PC-9 (cell line): ENCODE data around the gene TSPAN17. TPM values are rescaled to one million over a fixed set of nuclear protein-coding genes. Genes with fewer than 3 reads are reported as not detected.

Source experiments
- BruUV-seq: library from RNA; stranded (reverse); fragments of 400-500 nt; replicated peaks from 2 replicates; lab custom pipeline; 2021; lab: Mats Ljungman, UMichigan
- CTCF ChIA-PET: fragments of 300-600 bp; sonication (Branson Sonifier 250); formaldehyde crosslinking; loops from one replicate; lab custom pipeline; 2022; ENCODE audit warnings: antibody characterized with exemption; lab: Charles Lee
- POLR2A ChIA-PET: fragments of 300-600 bp; sonication (Branson Sonifier 250); formaldehyde crosslinking; loops from one replicate; lab custom pipeline; 2022; ENCODE audit warnings: antibody characterized with exemption; ENCODE audit not compliant: unreplicated experiment; lab: Charles Lee
- DNase-seq, 2 experiments: peaks; one replicate each; pipeline versions ENCODE4 v3.0.0 to v3.0.0-alpha.2; 2015 to 2022; ENCODE audit warnings: mixed read lengths in 1 of 2
- H2AFZ ChIP-seq: fragments of 200-600 bp; sonication (generic); 2 replicates; pipeline ENCODE4 v1.8.1; 2017; ENCODE audit warnings: antibody characterized with exemption
- H3F3A ChIP-seq: fragments of 200-600 bp; sonication (generic); 2 replicates; pipeline ENCODE4 v1.8.1; 2017; ENCODE audit warnings: antibody characterized with exemption, mild to moderate bottlenecking, low read depth; ENCODE audit not compliant: insufficient read depth
- H3K27ac ChIP-seq: fragments of 200-600 bp; sonication (generic); 2 replicates; pipeline ENCODE4 v1.6.1; 2016; ENCODE audit warnings: mixed run types
- H3K27me3 ChIP-seq: fragments of 200-600 bp; sonication (generic); 2 replicates; pipeline ENCODE4 v1.6.1; 2016; ENCODE audit warnings: low read depth, mixed run types; ENCODE audit not compliant: insufficient read depth
- H3K36me3 ChIP-seq: fragments of 200-600 bp; sonication (generic); 2 replicates; pipeline ENCODE4 v1.6.1; 2016; ENCODE audit warnings: low read depth, mixed run types
- H3K4me1 ChIP-seq: fragments of 200-600 bp; sonication (generic); replicated peaks from 2 replicates; pipeline ENCODE4 v1.6.1; 2016; ENCODE audit warnings: mixed run types; ENCODE audit not compliant: insufficient read depth
- H3K4me2 ChIP-seq: fragments of 200-600 bp; sonication (generic); 2 replicates; pipeline ENCODE4 v1.6.1; 2017; ENCODE audit warnings: mixed run types
- H3K4me3 ChIP-seq: fragments of 200-600 bp; sonication (generic); 2 replicates; pipeline ENCODE4 v1.6.1; 2016; ENCODE audit warnings: mixed run types
- H3K79me2 ChIP-seq: fragments of 200-600 bp; sonication (generic); 2 replicates; pipeline ENCODE4 v1.6.1; 2017; ENCODE audit warnings: low read depth, mixed run types
- H3K9me2 ChIP-seq: fragments of 200-600 bp; sonication (generic); 2 replicates; pipeline ENCODE4 v1.8.1; 2017; ENCODE audit warnings: mild to moderate bottlenecking; ENCODE audit not compliant: insufficient read depth
- H3K9me3 ChIP-seq: fragments of 200-600 bp; sonication (generic); 2 replicates; pipeline ENCODE4 v1.8.1; 2016; ENCODE audit warnings: low read depth; ENCODE audit not compliant: insufficient read depth
- H4K20me1 ChIP-seq: fragments of 200-600 bp; sonication (generic); 2 replicates; pipeline ENCODE4 v1.8.1; 2017; ENCODE audit not compliant: insufficient read depth
- EZH2 ChIP-seq: fragments of 200-600 bp; sonication (generic); IDR thresholded peaks from 2 replicates; pipeline ENCODE4 v1.8.0; 2017; ENCODE audit warnings: antibody characterized with exemption, low read depth
- intact Hi-C: fragments of 100-400 bp; cut with micrococcal nuclease; formaldehyde crosslinking; loops from one replicate; pipeline ENCODE4 v1.10.0; 2022; ENCODE audit not compliant: unreplicated experiment
- total RNA-seq: library from RNA; stranded (reverse); gene quantifications from 2 replicates; pipeline ENCODE4 v1.2.3, GENCODE V29; 2021
- TF ChIP-seq, protein P1 (sequence below): fragments of 200-600 bp; sonication (generic); conservative IDR thresholded peaks from 2 replicates; pipeline ENCODE4 v1.6.1; 2017; ENCODE audit warnings: mixed run types, antibody characterized with exemption, mild to moderate bottlenecking, moderate library complexity

The TSPAN17 gene
- total RNA-seq, 1 experiment from 2014 or later, result 81.1 TPM

DNA sequence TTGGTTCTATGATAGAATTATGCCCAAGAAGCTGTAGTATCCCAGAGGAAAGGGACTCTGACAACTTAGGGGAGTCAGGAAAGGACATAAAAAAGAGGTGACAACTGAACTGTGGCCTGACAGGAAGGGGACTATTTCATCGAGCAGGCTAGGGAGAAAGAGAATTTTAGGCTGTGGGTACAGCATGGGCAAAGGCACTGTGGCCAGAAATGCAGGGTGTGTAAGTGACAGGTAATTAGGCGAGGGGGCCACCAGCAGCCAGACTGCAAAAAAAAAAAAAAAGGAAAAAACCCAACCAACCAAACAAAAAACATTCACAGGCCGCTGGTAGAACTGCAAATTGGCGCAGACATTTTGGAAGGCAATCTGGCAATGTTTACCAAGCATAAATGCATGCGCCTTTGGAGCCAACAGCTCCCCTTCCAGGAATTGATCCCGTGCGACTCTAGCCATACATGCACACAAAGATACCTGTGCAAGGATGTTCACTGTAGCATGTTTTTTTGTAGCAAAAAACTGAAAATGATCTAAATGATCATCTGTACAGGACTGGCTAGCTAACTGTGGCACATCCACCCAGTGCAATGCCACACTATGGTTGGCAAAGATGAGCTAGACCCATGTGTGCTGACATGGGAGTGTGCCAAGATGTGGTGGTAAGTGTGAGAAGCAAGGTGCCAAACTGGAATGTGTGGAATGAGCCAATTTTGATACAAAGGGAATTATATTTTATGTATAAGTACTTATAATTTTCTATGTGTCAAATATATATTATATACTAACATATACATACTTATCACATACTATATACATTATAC is 15.7 kb upstream of the TSPAN17 start:
- Histone ChIP-seq H3K9me2 (no peaks in the 10 kb centered on the region), H3K4me3 (no peak overlapping the region), H3K36me3 (no peaks in the 10 kb centered on the region), H3K4me1 (no peaks in the 10 kb centered on the region), H3K9me3 (no peaks in the 10 kb centered on the region), H2AFZ (no peak overlapping the region), H3K4me2 (no peak overlapping the region), H4K20me1 (no peaks in the 10 kb centered on the region), H3K27ac (no peak overlapping the region), H3K79me2 (no peaks in the 10 kb centered on the region), H3K27me3 (peaks cover 49% of the 10 kb centered on the region), H3F3A (0 out of 2 replicates have a peak, but pooled peaks cover 6% of the 10 kb centered on the region)
- ChIA-PET POLR2A (no interaction called here), CTCF (no interaction called here)
- DNase-seq, result no peak
- intact Hi-C loops, result no loop called here
- TF ChIP-seq, protein P1, sequence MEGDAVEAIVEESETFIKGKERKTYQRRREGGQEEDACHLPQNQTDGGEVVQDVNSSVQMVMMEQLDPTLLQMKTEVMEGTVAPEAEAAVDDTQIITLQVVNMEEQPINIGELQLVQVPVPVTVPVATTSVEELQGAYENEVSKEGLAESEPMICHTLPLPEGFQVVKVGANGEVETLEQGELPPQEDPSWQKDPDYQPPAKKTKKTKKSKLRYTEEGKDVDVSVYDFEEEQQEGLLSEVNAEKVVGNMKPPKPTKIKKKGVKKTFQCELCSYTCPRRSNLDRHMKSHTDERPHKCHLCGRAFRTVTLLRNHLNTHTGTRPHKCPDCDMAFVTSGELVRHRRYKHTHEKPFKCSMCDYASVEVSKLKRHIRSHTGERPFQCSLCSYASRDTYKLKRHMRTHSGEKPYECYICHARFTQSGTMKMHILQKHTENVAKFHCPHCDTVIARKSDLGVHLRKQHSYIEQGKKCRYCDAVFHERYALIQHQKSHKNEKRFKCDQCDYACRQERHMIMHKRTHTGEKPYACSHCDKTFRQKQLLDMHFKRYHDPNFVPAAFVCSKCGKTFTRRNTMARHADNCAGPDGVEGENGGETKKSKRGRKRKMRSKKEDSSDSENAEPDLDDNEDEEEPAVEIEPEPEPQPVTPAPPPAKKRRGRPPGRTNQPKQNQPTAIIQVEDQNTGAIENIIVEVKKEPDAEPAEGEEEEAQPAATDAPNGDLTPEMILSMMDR, result no peak
- TF ChIP-seq EZH2, result no peak
- BruUV-seq, result no TSS peak

- Histone ChIP-seq H3F3A (0 out of 2 replicates have a peak, but pooled peaks cover 6% of the 10 kb centered on the region), H4K20me1 (no peaks in the 10 kb centered on the region), H3K27me3 (peaks cover 51% of the 10 kb centered on the region), H3K27ac (no peak overlapping the region), H3K4me2 (no peak overlapping the region), H3K36me3 (no peaks in the 10 kb centered on the region), H3K9me3 (no peaks in the 10 kb centered on the region), H3K79me2 (no peaks in the 10 kb centered on the region), H3K4me1 (no peaks in the 10 kb centered on the region), H2AFZ (no peak overlapping the region), H3K4me3 (no peak overlapping the region), H3K9me2 (no peaks in the 10 kb centered on the region)
- ChIA-PET POLR2A (no interaction called here), CTCF (no interaction called here)
- intact Hi-C loops, result no loop called here
- no TSS peak for BruUV-seq
- no peak for DNase-seq
- no peak for TF ChIP-seq EZH2
- TF ChIP-seq, protein P1, result no peak
These were observed 14.5 kb upstream of the TSPAN17 start for GRCh38 chr5:176632745-176633144.

DNA sequence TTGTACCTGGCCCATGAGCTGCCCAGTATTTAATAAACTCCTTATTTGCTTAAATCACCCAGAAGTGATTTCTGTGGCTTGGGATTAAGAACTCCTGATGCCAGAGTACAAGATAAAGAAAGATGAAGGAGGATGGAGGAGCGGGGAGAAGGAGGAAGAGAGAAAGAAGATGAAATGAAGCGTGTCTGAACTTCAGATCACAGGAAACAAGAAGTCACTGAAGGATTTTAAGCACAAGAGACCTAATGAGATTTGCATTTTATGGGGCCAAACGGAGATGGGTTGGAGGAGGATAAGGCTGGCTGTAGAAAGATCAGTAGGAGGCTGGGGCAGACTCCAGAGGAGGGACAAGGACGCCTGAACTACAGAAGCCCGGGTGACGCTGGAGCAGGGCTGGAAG is 13.7 kb upstream of the TSPAN17 start:
- Histone ChIP-seq H2AFZ (no peak overlapping the region), H3K36me3 (no peaks in the 10 kb centered on the region), H3K4me1 (no peaks in the 10 kb centered on the region), H3K4me3 (no peak overlapping the region), H3K9me2 (no peaks in the 10 kb centered on the region), H3K79me2 (no peaks in the 10 kb centered on the region), H3K27me3 (peaks cover 51% of the 10 kb centered on the region), H3K27ac (no peak overlapping the region), H4K20me1 (no peaks in the 10 kb centered on the region), H3K9me3 (no peaks in the 10 kb centered on the region), H3F3A (0 out of 2 replicates have a peak, but pooled peaks cover 4% of the 10 kb centered on the region), H3K4me2 (no peak overlapping the region)
- TF ChIP-seq, protein P1, result no peak
- no peak for TF ChIP-seq EZH2
- no peak for DNase-seq
- ChIA-PET POLR2A (no interaction called here), CTCF (interaction anchor here (0.6 kb wide), 1 partner anchor 930 kb away, joined by 3 read pairs; no protein-coding TSS in a partner anchor)
- BruUV-seq, result no TSS peak
- intact Hi-C loops, result no loop called here
